Measurements from ENCODE around the gene LOXHD1. TPM values are rescaled to one million over a fixed set of nuclear protein-coding genes. Genes with fewer than 3 reads are reported as not detected.

Gene LOXHD1
- total RNA-seq, 4 donors from 2014 or later = 0.13 to 0.50 TPM; not detected in 2

DNA sequence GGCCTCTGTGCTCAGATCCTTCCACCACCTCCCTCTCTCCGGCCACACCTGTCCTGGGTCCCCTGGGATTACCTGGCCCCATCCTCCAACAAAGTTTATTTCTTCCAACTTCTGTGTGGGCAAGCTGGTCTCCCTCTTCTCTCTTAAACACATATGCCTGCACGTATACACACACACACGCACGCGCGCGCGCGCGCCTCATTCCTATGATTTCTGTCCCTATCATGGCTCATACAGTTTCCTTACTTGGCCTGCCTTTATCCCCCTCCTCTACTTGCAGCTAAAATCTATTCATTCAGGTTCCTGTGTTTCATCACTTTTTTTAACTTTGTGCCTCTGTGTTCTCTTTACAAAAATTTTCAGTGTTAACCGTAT is 96.4 kb downstream of the LOXHD1 start:
- Histone ChIP-seq H3K36me3 (no peaks in the 10 kb centered on the region), H3K27ac (replicated peaks in 1 of 4) (no peak overlapping the region), H3K4me1 (no peaks in the 10 kb centered on the region), H3K27me3 (peaks cover 0 to 6% (median 0%) of the 10 kb centered on the region in 4 donors), H3K9me3 (no peaks in the 10 kb centered on the region), H3K4me3 (no peak overlapping the region)
- TF ChIP-seq POLR2A (IDR thresholded peaks at IDR 0.05; ENCODE audit: low read depth) = no peak
- no peak for TF ChIP-seq CTCF (IDR thresholded peaks at IDR 0.05)
- no peak for TF ChIP-seq EP300 (IDR thresholded peaks at IDR 0.05)
- no peak for TF ChIP-seq POLR2AphosphoS5 (IDR thresholded peaks at IDR 0.05)
- intact Hi-C loops (cut with DNase I) = no loop called here
- 97% methylated on average over 11 of the region's 11 CpGs for WGBS
- DNase-seq (ENCODE audit: extremely low spot score) = no peak

GRCh38 chr18:46559946-46560670 is 96.9 kb downstream of the LOXHD1 start:
- H3K4me3 ChIP-seq = no peak overlapping the region
- no peaks in the 10 kb centered on the region for H3K9me3 ChIP-seq
- intact Hi-C loops (cut with DNase I) = no loop called here
- TF ChIP-seq POLR2A (IDR thresholded peaks at IDR 0.05; ENCODE audit: low read depth) (no peak), CTCF (IDR thresholded peaks at IDR 0.05) (no peak), EP300 (IDR thresholded peaks at IDR 0.05) (no peak), POLR2AphosphoS5 (IDR thresholded peaks at IDR 0.05) (no peak)
- peaks cover 0 to 6% (median 0%) of the 10 kb centered on the region in 4 donors for H3K27me3 ChIP-seq
- H3K4me1 ChIP-seq = no peaks in the 10 kb centered on the region
- no peak overlapping the region for H3K27ac ChIP-seq (replicated peaks in 1 of 4)
- WGBS = 90% methylated on average over 35 of the region's 37 CpGs
- H3K36me3 ChIP-seq = no peaks in the 10 kb centered on the region
- DNase-seq (ENCODE audit: extremely low spot score) = no peak

GRCh38 chr18:46559296-46559695 is 97.7 kb downstream of the LOXHD1 start:
- intact Hi-C loops (cut with DNase I) = no loop called here
- H3K9me3 ChIP-seq = no peaks in the 10 kb centered on the region
- TF ChIP-seq POLR2AphosphoS5 (IDR thresholded peaks at IDR 0.05) (no peak), EP300 (IDR thresholded peaks at IDR 0.05) (no peak), POLR2A (IDR thresholded peaks at IDR 0.05; ENCODE audit: low read depth) (no peak), CTCF (IDR thresholded peaks at IDR 0.05) (no peak)

DNA sequence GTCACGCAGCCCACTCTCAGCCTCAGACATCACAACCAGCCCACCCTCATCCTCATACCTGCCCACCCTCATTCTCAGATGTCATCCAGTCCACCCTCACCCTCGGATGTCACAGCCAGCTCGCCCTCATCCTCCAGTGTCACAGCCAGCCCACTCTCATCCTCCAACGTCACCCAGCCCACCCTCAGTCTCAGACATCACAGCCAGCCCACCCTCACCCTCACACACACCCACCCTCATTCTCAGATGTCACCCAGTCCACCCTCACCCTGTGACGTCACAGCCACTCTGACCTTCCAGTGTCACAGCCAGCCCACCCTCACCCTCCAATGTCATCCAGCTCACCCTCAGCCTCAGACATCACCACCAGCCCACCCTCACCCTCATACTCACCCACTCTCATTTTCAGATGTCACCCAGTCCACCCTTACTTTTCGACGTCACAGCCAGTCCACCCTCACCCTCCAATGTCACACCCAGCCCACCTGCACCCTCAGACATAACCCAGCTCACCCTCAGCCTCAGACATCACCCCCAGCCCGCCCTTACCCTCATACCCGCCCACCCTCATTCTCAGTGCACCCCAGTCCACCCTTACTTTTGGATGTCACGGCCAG is 100.3 kb downstream of the LOXHD1 start:
- 89% methylated on average over 10 of the region's 10 CpGs for WGBS
- Histone ChIP-seq H3K27ac (replicated peaks in 1 of 4) (no peak overlapping the region), H3K36me3 (no peaks in the 10 kb centered on the region), H3K27me3 (no peaks in the 10 kb centered on the region), H3K4me3 (no peak overlapping the region), H3K4me1 (no peaks in the 10 kb centered on the region), H3K9me3 (no peaks in the 10 kb centered on the region)
- intact Hi-C loops (cut with DNase I) = no loop called here
- TF ChIP-seq POLR2A (IDR thresholded peaks at IDR 0.05; ENCODE audit: low read depth) = no peak
- TF ChIP-seq POLR2AphosphoS5 (IDR thresholded peaks at IDR 0.05) = no peak
- no peak for TF ChIP-seq CTCF (IDR thresholded peaks at IDR 0.05)
- no peak for TF ChIP-seq EP300 (IDR thresholded peaks at IDR 0.05)
- DNase-seq (ENCODE audit: extremely low spot score) = no peak

More at GRCh38 chr18:46559296-46559695, 97.7 kb downstream of the LOXHD1 start:
- Histone ChIP-seq H3K27me3 (peaks cover 0 to 6% (median 0%) of the 10 kb centered on the region in 4 donors), H3K36me3 (no peaks in the 10 kb centered on the region), H3K27ac (replicated peaks in 1 of 4) (no peak overlapping the region), H3K4me1 (no peaks in the 10 kb centered on the region), H3K4me3 (no peak overlapping the region)
- no peak for DNase-seq (ENCODE audit: extremely low spot score)
- 96% methylated on average over 8 of the region's 9 CpGs for WGBS
